Left ventricle myocardium superior (tissue), 1 donor: Measurements from ENCODE around the gene ENKD1. TPM values are rescaled to one million over a fixed set of nuclear protein-coding genes. Genes with fewer than 3 reads are reported as not detected.

ENCODE experiments used
- ATAC-seq: fragments of 200-7000 bp; cut with Tn5 transposase; one replicate; pipeline ENCODE4 v1.9.1; 2020; ENCODE audit warnings: mild to moderate bottlenecking, moderate library complexity
- DNase-seq: peaks from one replicate; pipeline ENCODE4 v3.0.0-alpha.2; 2020
- intact Hi-C: fragments of 100-400 bp; cut with micrococcal nuclease; formaldehyde crosslinking; loops from one replicate; pipeline ENCODE4 v1.11.0; 2022
- total RNA-seq: library from RNA; stranded (reverse); fragmentation: NEBNext Ultra II Directional; extraction: Animal tissue kit (Norgen Biotek cat#: 25700); gene quantifications from one replicate; pipeline ENCODE4 v1.2.1, GENCODE V29; 2021
- donor health status: DM: no; HTN: yes; CAD: no; lungs with severe emphysema.

ENKD1 gene
- total RNA-seq, 1 donor from 2014 or later, result 9.8 TPM

GRCh38 chr16:67666032-67666551 lies 458 bp downstream of the ENKD1 start:
- ATAC-seq, result peak; percentile 8
- peak; percentile 69 for DNase-seq
- intact Hi-C loops, result loop anchor here (5.0 kb wide), 1 partner anchor 104 kb away; the partner anchor contains the start of gene CTCF

DNA sequence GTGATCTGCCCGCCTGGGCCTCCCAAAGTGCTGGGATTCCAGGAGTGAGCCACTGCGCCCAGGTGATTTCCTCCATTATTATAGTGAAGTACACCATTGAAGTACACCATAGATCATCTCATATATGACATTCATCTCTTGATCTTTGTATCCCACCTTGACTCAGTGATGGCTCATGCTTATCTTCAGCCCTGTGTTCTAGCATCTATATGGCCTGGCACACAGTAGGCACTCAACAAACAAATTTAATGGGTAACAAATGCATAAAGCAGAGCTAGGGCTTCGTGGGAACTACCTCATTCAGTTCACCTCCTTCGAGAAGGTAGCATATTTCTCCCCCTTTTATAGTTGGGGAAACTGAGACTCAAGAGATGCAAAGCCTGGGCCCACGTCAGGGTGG lies 952 bp downstream of the ENKD1 start:
- no peak for ATAC-seq
- intact Hi-C loops, result loop anchor here (5.0 kb wide), 1 partner anchor 103 kb away; the partner anchor contains the start of gene CTCF

GRCh38 chr16:67664871-67665270 lies 1.7 kb downstream of the ENKD1 start:
- intact Hi-C loops, result loop anchor here (5.0 kb wide), 1 partner anchor 103 kb away; the partner anchor contains the start of gene CTCF
- DNase-seq (no peak), ATAC-seq (no peak)

More for the DNA sequence above, 952 bp downstream of the ENKD1 start:
- DNase-seq, result peak; percentile 3

DNA sequence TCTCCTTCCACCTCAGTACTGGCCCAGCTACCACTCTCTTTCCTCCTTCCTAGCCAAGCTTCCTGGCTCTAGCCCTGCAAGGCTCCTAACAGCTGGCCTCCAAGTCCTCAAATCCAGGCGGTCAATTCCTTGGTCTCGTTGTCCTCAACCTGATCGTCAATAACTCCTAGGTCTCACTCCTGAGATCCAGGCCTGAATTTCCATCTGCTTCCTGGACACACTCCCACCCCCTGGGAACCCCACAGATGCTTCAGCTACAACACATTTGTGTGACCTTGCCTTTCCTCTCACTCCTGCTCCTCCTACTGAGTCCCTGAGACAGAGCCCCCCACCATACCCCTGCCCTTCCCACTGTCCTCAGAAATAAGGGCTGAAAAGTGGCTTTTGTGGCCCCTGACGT lies 2.3 kb downstream of the ENKD1 start:
- DNase-seq (no peak), ATAC-seq (no peak)
- intact Hi-C loops, result no loop called here

- ATAC-seq (no peak), DNase-seq (no peak)
- intact Hi-C loops, result no loop called here
These were observed 2.7 kb downstream of the ENKD1 start for GRCh38 chr16:67663877-67664222.

- intact Hi-C loops, result no loop called here
- ATAC-seq (no peak), DNase-seq (peak; percentile 31)
These were observed 3.2 kb downstream of the ENKD1 start for GRCh38 chr16:67663151-67663876.

GRCh38 chr16:67662653-67663010 lies 3.9 kb downstream of the ENKD1 start:
- ATAC-seq, result no peak
- DNase-seq, result no peak
- intact Hi-C loops, result no loop called here

- intact Hi-C loops, result no loop called here
- ATAC-seq, result no peak
- no peak for DNase-seq
These were observed 4.5 kb downstream of the ENKD1 start for GRCh38 chr16:67661886-67662652.

DNA sequence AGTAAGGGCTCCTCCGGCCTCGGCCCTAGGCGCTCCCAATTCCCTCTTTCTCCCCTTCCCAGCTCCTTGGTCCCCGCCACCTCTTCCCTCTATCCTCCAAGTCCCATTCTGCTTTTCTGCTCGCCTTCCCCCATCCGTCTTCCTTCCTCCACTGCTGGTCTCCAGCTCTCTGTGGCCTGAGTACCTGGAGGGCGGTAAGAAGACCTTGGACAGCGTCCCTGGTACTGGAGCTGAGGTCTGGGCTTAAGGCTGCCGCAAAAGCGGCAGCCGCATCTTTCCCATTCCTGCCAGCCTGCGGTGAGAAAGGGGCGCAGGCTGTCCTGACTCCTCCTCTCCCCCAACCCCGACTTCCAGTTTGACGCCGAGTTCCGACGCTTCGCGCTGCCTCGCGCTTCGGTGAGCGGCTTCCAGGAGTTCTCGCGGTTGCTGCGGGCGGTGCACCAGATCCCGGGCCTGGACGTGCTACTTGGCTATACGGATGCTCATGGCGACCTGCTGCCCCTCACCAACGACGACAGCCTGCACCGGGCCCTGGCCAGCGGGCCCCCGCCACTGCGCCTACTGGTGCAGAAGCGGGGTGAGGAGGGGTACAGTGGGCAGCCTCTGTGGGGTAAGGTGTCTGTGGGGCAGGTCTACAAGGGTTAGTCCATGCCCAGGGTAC lies 5.3 kb downstream of the ENKD1 start:
- ATAC-seq, result no peak
- intact Hi-C loops, result no loop called here
- peak; percentile 47 for DNase-seq

- DNase-seq (peak; percentile 96), ATAC-seq (peak; percentile 86)
- intact Hi-C loops, result no loop called here
These were observed 6.0 kb downstream of the ENKD1 start, which contains the start of gene PARD6A for GRCh38 chr16:67660564-67661028. TSS of gene PARD6A (plus strand) at chr16:67660960. CDS start at chr16:67661039, 79 bp downstream.

DNA sequence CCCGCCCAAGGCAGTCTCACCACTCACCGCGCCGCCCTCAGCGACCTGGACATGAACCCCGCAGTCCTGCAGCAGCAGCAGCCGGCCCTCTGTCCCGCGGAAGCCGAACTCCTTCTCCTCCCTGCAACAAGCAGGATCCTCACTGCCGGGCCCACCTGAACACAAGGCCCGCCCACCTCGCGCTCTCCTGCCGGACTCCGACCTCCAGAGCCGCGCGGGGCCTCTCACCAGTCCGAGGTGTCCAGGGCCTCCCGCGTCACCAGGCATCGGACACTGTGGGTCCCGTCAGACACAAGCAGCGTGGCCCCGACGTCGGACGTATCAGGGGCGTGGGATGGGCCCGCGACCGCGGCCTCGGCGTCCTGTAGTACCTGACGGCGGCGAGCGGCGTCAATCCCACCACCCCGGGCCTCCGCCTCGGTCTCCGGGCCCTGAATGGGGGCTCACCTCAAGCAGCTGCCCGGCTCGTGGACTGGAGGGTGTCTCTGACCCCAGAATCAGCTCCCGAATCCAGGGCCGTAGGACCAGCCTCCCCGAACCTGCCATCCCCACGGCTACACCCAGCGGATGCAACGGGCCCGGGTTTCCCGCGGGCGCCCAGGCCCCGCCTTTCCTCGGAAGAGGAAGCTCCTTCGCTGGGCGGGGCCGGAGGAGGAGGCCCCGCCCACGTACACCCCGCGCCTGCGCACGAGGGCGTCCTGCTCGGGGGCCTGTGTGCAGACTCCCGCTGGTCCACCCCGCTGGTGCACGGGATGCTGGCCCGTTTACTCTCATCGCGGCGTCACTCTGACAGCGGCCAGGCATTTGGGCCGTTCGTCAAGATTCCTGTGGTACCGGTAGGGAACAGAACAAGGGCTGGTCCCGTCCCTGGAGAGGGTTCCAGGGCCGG lies 6.6 kb downstream of the ENKD1 start, which contains the start of gene ACD:
ACD (minus strand) TSS at position 586 of the 889 bp plus-strand sequence; CDS start at position 546, 40 bp downstream.
- peak; percentile 94 for DNase-seq
- peak; percentile 94 for ATAC-seq
- intact Hi-C loops, result no loop called here

- intact Hi-C loops, result no loop called here
- ATAC-seq, result no peak
- DNase-seq, result no peak
These were observed 7.5 kb downstream of the ENKD1 start for GRCh38 chr16:67658849-67659674.

- intact Hi-C loops, result no loop called here
These were observed 8.6 kb downstream of the ENKD1 start for GRCh38 chr16:67657751-67658518.

DNA sequence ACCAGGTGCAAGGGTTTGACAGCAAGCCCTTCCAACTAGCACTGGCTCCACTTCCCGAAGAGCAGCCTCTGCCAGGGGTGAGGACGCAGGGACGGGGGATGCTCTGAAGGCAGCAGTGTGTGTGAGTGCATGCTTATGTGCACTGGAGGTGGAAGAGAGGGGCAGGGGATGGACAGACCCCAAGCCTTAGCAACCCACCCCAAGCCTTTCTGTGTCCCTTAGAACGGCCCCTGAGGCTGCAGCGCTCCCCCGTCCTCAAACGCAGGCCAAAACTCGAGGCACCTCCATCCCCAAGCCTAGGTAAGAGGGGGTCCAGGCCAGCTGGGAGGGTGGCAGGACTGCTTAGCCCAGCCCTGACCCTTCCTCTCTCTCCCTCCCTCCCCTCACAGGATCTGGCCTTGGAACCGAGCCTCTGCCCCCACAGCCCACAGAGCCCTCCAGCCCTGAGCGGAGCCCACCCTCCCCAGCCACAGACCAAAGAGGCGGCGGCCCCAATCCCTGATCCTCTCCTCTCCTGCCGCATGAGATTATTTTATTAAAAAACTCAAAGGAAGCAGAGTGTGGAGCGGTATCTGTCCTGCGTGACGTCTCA lies 9.4 kb downstream of the ENKD1 start:
- no peak for DNase-seq
- intact Hi-C loops, result no loop called here

More at GRCh38 chr16:67657751-67658518, 8.6 kb downstream of the ENKD1 start:
- ATAC-seq, result no peak
- DNase-seq, result no peak

DNA sequence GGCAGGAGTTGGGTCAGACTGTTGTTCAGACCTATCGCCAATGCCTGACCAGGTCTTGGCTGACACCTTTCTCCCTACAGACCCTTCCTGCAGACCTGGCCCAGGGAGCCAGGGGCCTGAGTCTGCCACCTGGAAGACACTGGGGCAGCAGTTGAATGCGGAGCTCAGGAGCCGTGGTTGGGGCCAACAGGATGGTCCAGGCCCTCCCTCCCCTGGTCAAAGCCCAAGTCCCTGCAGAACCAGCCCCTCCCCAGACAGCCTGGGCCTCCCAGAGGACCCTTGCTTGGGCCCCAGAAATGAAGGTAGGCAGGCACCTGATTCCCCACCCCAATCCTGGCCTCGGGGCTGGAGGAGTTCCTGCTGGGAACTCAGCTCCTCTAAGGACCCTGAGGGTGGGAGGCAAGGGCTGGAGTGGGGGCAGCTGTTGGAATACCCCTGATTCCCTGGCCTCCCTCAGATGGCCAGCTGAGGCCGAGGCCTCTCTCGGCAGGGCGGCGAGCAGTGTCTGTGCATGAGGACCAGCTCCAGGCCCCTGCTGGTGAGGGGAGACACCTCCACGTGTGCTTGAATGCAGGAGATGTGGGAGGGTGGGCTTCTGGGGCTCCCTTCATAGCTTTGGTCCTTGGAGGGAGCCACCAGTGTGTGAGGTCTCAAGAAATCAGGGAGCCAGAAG lies 10.1 kb downstream of the ENKD1 start:
- intact Hi-C loops, result no loop called here
- ATAC-seq, result no peak
- DNase-seq, result no peak

More for the DNA sequence above, 9.4 kb downstream of the ENKD1 start:
- ATAC-seq, result no peak

DNA sequence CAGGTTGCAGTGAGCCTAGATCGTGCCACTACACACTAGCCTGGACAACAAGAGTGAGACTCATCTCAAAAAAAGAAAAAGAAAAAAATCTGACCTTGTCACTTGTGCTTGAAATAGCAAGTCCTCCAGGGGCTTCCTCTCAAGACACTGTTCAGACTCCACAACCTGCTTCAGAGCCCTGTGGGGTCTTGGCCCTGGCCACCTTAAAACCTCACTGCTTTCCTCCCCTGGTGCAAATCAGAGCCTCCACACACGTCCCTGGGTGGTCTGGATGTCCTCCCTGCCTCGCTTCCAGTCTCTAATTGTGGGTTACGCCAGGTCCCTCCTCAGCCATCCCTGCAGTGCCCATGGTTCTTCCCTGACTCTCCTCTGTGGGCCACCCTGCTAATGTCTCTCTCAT lies 11.2 kb downstream of the ENKD1 start:
- no peak for ATAC-seq
- no peak for DNase-seq
- intact Hi-C loops, result no loop called here
